OCI-LY1 (cell line): ENCODE data around the gene CCDC102B.

Experiments used
- H2AFZ ChIP-seq: fragments of 200-600 bp; sonication (generic), shearing (Covaris generic); 2 replicates; pipeline ENCODE4 v1.6.0; 2014; ENCODE audit warnings: antibody characterized with exemption, mild to moderate bottlenecking, low read length
- H3F3A ChIP-seq: fragments of 200-600 bp; sonication (generic), shearing (Covaris generic); 2 replicates; pipeline ENCODE4 v1.6.0; 2014; ENCODE audit warnings: mild to moderate bottlenecking, antibody characterized with exemption, low read length, moderate library complexity; ENCODE audit not compliant: insufficient read depth
- H3K27ac ChIP-seq: fragments of 200-600 bp; sonication (generic); 2 replicates; pipeline ENCODE4 v1.5.1; 2014; ENCODE audit warnings: low read length, mixed run types, mild to moderate bottlenecking, low read depth; ENCODE audit not compliant: poor library complexity, severe bottlenecking
- H3K27me3 ChIP-seq: fragments of 200-600 bp; sonication (generic); 2 replicates; pipeline ENCODE4 v1.6.0; 2014; ENCODE audit warnings: antibody characterized with exemption, mild to moderate bottlenecking, low read length, moderate library complexity; ENCODE audit not compliant: insufficient read depth
- H3K36me3 ChIP-seq: fragments of 200-600 bp; sonication (generic); 2 replicates; pipeline ENCODE4 v1.6.1; 2014; ENCODE audit warnings: mild to moderate bottlenecking, antibody characterized with exemption, low read length, moderate library complexity, mixed read lengths; ENCODE audit not compliant: insufficient read depth
- H3K4me1 ChIP-seq: fragments of 200-600 bp; sonication (generic); 2 replicates; pipeline ENCODE4 v1.5.1; 2014; ENCODE audit warnings: mild to moderate bottlenecking, low read length, moderate library complexity; ENCODE audit not compliant: insufficient read depth, severe bottlenecking
- H3K4me2 ChIP-seq: fragments of 200-600 bp; sonication (generic), shearing (Covaris generic); 2 replicates; pipeline ENCODE4 v1.6.1; 2014; ENCODE audit warnings: low read length
- H3K4me3 ChIP-seq: fragments of 200-600 bp; sonication (generic); 2 replicates; pipeline ENCODE4 v1.5.1; 2014; ENCODE audit warnings: low read length, low read depth, mild to moderate bottlenecking, mixed read lengths; ENCODE audit not compliant: poor library complexity, severe bottlenecking
- H3K79me2 ChIP-seq: fragments of 200-600 bp; shearing (Covaris generic); 2 replicates; pipeline ENCODE4 v1.6.1; 2016; ENCODE audit warnings: mixed run types, low read length, mixed read lengths; ENCODE audit not compliant: insufficient read depth
- H3K9ac ChIP-seq: fragments of 200-600 bp; sonication (generic), shearing (Covaris generic); 2 replicates; pipeline ENCODE4 v1.6.1; 2014; ENCODE audit warnings: mild to moderate bottlenecking, low read length, mixed read lengths
- H3K9me2 ChIP-seq: fragments of 200-600 bp; sonication (generic), shearing (Covaris generic); 2 replicates; pipeline ENCODE4 v1.6.1; 2014; ENCODE audit warnings: low read depth, mild to moderate bottlenecking, low read length, mixed read lengths
- H3K9me3 ChIP-seq: fragments of 200-600 bp; shearing (Covaris generic); 2 replicates; pipeline ENCODE4 v1.6.1; 2014; ENCODE audit warnings: low read length, mixed read lengths
- H4K20me1 ChIP-seq: fragments of 200-600 bp; sonication (generic), shearing (Covaris generic); 2 replicates; pipeline ENCODE4 v1.6.0; 2016; ENCODE audit warnings: mild to moderate bottlenecking, low read length; ENCODE audit not compliant: insufficient read depth
- CTCF ChIP-seq: fragments of 200-600 bp; sonication (generic), shearing (Covaris generic); IDR thresholded peaks from 2 replicates; pipeline ENCODE4 v1.5.1; 2017; ENCODE audit warnings: mild to moderate bottlenecking, antibody characterized with exemption, low read length, moderate library complexity, mixed read lengths
- EZH2 ChIP-seq: fragments of 200-600 bp; sonication (generic), shearing (Covaris generic); IDR thresholded peaks from 2 replicates; pipeline ENCODE4 v1.8.0; 2017; ENCODE audit warnings: borderline replicate concordance, mixed run types, mild to moderate bottlenecking, antibody characterized with exemption, low read length, moderate library complexity, mixed read lengths

The CCDC102B gene

GRCh38 chr18:68763083-68763482, 34.8 kb upstream of the CCDC102B start:
- no peaks in the 10 kb centered on the region for H4K20me1 ChIP-seq
- no peaks in the 10 kb centered on the region for H3K4me1 ChIP-seq
- H3F3A ChIP-seq: no peaks in the 10 kb centered on the region
- H3K9ac ChIP-seq: no peak overlapping the region
- no peaks in the 10 kb centered on the region for H3K79me2 ChIP-seq
- H3K9me2 ChIP-seq: no peaks in the 10 kb centered on the region
- TF ChIP-seq EZH2 (no peak), CTCF (no peak)
- no peak overlapping the region for H3K4me3 ChIP-seq
- H3K27ac ChIP-seq: no peak overlapping the region
- no peak overlapping the region for H3K4me2 ChIP-seq
- H2AFZ ChIP-seq: no peak overlapping the region
- no peaks in the 10 kb centered on the region for H3K36me3 ChIP-seq
- H3K9me3 ChIP-seq: no peaks in the 10 kb centered on the region
- H3K27me3 ChIP-seq: no peaks in the 10 kb centered on the region

GRCh38 chr18:68764016-68764415, 33.9 kb upstream of the CCDC102B start:
- Histone ChIP-seq H3K79me2 (no peaks in the 10 kb centered on the region), H3K9me2 (no peaks in the 10 kb centered on the region), H3K36me3 (no peaks in the 10 kb centered on the region), H3K27ac (no peak overlapping the region), H3K27me3 (no peaks in the 10 kb centered on the region), H2AFZ (no peak overlapping the region), H3K4me3 (no peak overlapping the region), H3F3A (no peaks in the 10 kb centered on the region), H3K4me2 (no peak overlapping the region), H4K20me1 (no peaks in the 10 kb centered on the region), H3K9ac (no peak overlapping the region), H3K4me1 (no peaks in the 10 kb centered on the region), H3K9me3 (no peaks in the 10 kb centered on the region)
- TF ChIP-seq CTCF: no peak

GRCh38 chr18:68766433-68766832, 31.4 kb upstream of the CCDC102B start:
- TF ChIP-seq CTCF: no peak
- no peak for TF ChIP-seq EZH2
- H3K9ac ChIP-seq: no peak overlapping the region
- H3K79me2 ChIP-seq: no peaks in the 10 kb centered on the region
- H2AFZ ChIP-seq: no peak overlapping the region
- H3K36me3 ChIP-seq: no peaks in the 10 kb centered on the region
- no peak overlapping the region for H3K27ac ChIP-seq
- no peaks in the 10 kb centered on the region for H4K20me1 ChIP-seq
- H3K4me3 ChIP-seq: no peak overlapping the region
- H3K9me2 ChIP-seq: no peaks in the 10 kb centered on the region
- H3F3A ChIP-seq: no peaks in the 10 kb centered on the region
- H3K9me3 ChIP-seq: no peaks in the 10 kb centered on the region
- H3K27me3 ChIP-seq: no peaks in the 10 kb centered on the region
- H3K4me2 ChIP-seq: no peak overlapping the region
- no peaks in the 10 kb centered on the region for H3K4me1 ChIP-seq
